SK-N-SH treated with all-trans-retinoic acid at 6 μM for 48 hours (cell line): ENCODE measurements around the gene LYST.

ENCODE experiments used
- ATAC-seq: fragments of 200-7000 bp; cut with Tn5 transposase; 3 replicates; pipeline ENCODE4 v1.9.1; 2020; ENCODE audit warnings: mild to moderate bottlenecking, moderate library complexity
- ARNTL ChIP-seq: fragments of 450-650 bp; formaldehyde crosslinking; IDR thresholded peaks from 2 replicates; pipeline ENCODE4 v1.5.0; 2020; ENCODE audit warnings: low read depth, mild to moderate bottlenecking, moderate library complexity, borderline replicate concordance
- BACH2 ChIP-seq: fragments of 250-450 bp; sonication (Bioruptor Pico); IDR thresholded peaks from 2 replicates; pipeline ENCODE4 v1.9.0; 2021; ENCODE audit warnings: mild to moderate bottlenecking, borderline replicate concordance
- CSDC2 ChIP-seq: fragments of 250-450 bp; sonication (Bioruptor Pico); IDR thresholded peaks from 2 replicates; pipeline ENCODE4 v1.5.0; 2020; ENCODE audit warnings: mild to moderate bottlenecking, moderate library complexity
- ESRRG ChIP-seq: fragments of 250-450 bp; sonication (Bioruptor Pico); IDR thresholded peaks from 2 replicates; pipeline ENCODE4 v1.6.1; 2021; ENCODE audit warnings: mild to moderate bottlenecking
- GLIS3 ChIP-seq: fragments of 250-450 bp; sonication (Bioruptor Pico); IDR thresholded peaks from 2 replicates; pipeline ENCODE4 v1.5.0; 2020; ENCODE audit warnings: mild to moderate bottlenecking, moderate library complexity
- ISL1 ChIP-seq: fragments of 250-450 bp; sonication (Bioruptor Pico); IDR thresholded peaks from 2 replicates; pipeline ENCODE4 v2.1.2; 2022; ENCODE audit warnings: mild to moderate bottlenecking, moderate library complexity
- OSR1 ChIP-seq: fragments of 250-450 bp; sonication (Bioruptor Pico); IDR thresholded peaks from 2 replicates; pipeline ENCODE4 v1.8.0; 2022; ENCODE audit warnings: moderate library complexity, mild to moderate bottlenecking, inconsistent platforms
- PPARA ChIP-seq: fragments of 250-450 bp; sonication (Bioruptor Pico); IDR thresholded peaks from 2 replicates; pipeline ENCODE4 v1.5.0; 2020; ENCODE audit warnings: mild to moderate bottlenecking, borderline replicate concordance
- RARB ChIP-seq: fragments of 250-450 bp; sonication (Bioruptor Pico); IDR thresholded peaks from 2 replicates; pipeline ENCODE4 v1.8.0; 2021; ENCODE audit warnings: mild to moderate bottlenecking, moderate library complexity
- SNAI2 ChIP-seq: fragments of 250-450 bp; sonication (Bioruptor Pico); IDR thresholded peaks from 2 replicates; pipeline ENCODE4 v1.5.0; 2020; ENCODE audit warnings: mild to moderate bottlenecking, moderate library complexity
- TCF4 ChIP-seq: fragments of 250-450 bp; sonication (Bioruptor Pico); IDR thresholded peaks from 2 replicates; pipeline ENCODE4 v1.8.0; 2021; ENCODE audit warnings: mild to moderate bottlenecking, moderate library complexity, borderline replicate concordance
- TSHZ2 ChIP-seq: fragments of 250-450 bp; sonication (Bioruptor Pico); IDR thresholded peaks from 2 replicates; pipeline ENCODE4 v1.5.0; 2020; ENCODE audit warnings: mild to moderate bottlenecking, moderate library complexity
- ZC3H10 ChIP-seq: fragments of 250-450 bp; sonication (Bioruptor Pico); IDR thresholded peaks from 2 replicates; pipeline ENCODE4 v1.5.1; 2021; ENCODE audit warnings: mild to moderate bottlenecking, moderate library complexity
- ZFP3 ChIP-seq: fragments of 250-450 bp; sonication (Bioruptor Pico); IDR thresholded peaks from 2 replicates; pipeline ENCODE4 v1.5.0; 2020; ENCODE audit warnings: mild to moderate bottlenecking, moderate library complexity
- ZNF565 ChIP-seq: fragments of 450-650 bp; formaldehyde crosslinking; conservative IDR thresholded peaks from 2 replicates; pipeline ENCODE4 v1.5.0; 2020; ENCODE audit warnings: low read depth, mild to moderate bottlenecking, moderate library complexity
- ZNF8 ChIP-seq: fragments of 450-650 bp; formaldehyde crosslinking; IDR thresholded peaks from 2 replicates; pipeline ENCODE4 v1.5.0; 2020; ENCODE audit warnings: mild to moderate bottlenecking, moderate library complexity
- TF ChIP-seq, protein P1 (sequence below): fragments of 250-450 bp; sonication (Bioruptor Pico); IDR thresholded peaks from 2 replicates; pipeline ENCODE4 v1.5.1; 2021; ENCODE audit warnings: mild to moderate bottlenecking, moderate library complexity
- TF ChIP-seq, protein P2 (sequence below): fragments of 250-450 bp; sonication (Bioruptor Pico); IDR thresholded peaks from 2 replicates; pipeline ENCODE4 v1.5.1; 2020; ENCODE audit warnings: low read depth, mild to moderate bottlenecking, moderate library complexity
- TF ChIP-seq, protein P3 (sequence below): fragments of 250-450 bp; sonication (Bioruptor Pico); IDR thresholded peaks from 2 replicates; pipeline ENCODE4 v1.8.0; 2020; ENCODE audit warnings: mild to moderate bottlenecking, moderate library complexity, borderline replicate concordance

The LYST gene

DNA sequence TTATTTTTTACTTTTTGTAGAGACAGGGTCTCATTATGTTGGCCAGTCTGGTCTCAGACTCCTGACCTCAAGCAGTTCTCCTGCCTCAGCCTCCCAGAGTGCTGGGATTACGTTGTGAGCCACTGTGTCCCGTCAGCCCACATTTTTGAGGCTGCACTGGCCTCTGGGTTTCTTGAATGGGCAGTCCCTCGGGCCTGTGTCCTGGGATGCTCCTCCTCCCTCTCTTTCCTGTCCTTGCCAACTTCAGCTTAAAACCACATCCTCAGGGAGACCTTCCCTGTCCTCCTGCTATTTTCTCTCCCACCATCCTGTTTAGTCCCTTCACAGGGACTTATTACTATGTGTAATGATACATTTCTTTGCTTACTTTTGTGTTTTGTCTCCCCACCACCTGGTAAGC, 31.4 kb upstream of the LYST start:
- TF ChIP-seq, protein P1, sequence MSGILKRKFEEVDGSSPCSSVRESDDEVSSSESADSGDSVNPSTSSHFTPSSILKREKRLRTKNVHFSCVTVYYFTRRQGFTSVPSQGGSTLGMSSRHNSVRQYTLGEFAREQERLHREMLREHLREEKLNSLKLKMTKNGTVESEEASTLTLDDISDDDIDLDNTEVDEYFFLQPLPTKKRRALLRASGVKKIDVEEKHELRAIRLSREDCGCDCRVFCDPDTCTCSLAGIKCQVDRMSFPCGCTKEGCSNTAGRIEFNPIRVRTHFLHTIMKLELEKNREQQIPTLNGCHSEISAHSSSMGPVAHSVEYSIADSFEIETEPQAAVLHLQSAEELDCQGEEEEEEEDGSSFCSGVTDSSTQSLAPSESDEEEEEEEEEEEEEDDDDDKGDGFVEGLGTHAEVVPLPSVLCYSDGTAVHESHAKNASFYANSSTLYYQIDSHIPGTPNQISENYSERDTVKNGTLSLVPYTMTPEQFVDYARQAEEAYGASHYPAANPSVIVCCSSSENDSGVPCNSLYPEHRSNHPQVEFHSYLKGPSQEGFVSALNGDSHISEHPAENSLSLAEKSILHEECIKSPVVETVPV, result no peak
- TF ChIP-seq TSHZ2 (CRISPR knock-in tag) (no peak), ARNTL (CRISPR knock-in tag) (no peak), ISL1 (CRISPR knock-in tag) (no peak), ZNF8 (CRISPR knock-in tag) (no peak), CSDC2 (CRISPR knock-in tag) (no peak), RARB (CRISPR knock-in tag) (no peak), ZC3H10 (CRISPR knock-in tag) (no peak), TCF4 (CRISPR knock-in tag) (no peak), OSR1 (CRISPR knock-in tag) (no peak), BACH2 (CRISPR knock-in tag) (no peak)
- TF ChIP-seq, protein P2, sequence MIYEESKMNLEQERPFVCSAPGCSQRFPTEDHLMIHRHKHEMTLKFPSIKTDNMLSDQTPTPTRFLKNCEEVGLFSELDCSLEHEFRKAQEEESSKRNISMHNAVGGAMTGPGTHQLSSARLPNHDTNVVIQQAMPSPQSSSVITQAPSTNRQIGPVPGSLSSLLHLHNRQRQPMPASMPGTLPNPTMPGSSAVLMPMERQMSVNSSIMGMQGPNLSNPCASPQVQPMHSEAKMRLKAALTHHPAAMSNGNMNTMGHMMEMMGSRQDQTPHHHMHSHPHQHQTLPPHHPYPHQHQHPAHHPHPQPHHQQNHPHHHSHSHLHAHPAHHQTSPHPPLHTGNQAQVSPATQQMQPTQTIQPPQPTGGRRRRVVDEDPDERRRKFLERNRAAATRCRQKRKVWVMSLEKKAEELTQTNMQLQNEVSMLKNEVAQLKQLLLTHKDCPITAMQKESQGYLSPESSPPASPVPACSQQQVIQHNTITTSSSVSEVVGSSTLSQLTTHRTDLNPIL, result no peak
- TF ChIP-seq, all 23 proteins: peak for 0
- peak; percentile 48 for ATAC-seq

DNA sequence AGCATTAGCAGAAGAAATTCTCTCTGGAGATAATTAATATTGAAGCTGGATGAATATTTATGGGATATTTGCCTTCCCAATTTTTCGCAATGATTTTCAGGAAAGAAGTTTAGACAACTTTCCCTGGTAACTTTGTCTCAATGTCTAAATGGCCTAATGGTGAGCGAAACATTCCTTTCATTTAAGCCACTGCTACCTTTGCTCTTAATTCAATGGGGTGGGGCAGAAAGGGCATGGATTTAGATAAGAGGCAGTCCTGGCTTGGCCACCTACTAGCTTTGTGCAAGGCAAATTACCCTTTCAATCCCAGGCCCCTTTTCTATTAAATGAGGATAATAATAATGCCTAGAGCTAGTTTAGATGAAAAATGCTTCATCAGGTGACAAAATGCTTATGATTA, 27.1 kb upstream of the LYST start:
- ATAC-seq, result no peak
- TF ChIP-seq ISL1 (CRISPR knock-in tag) (no peak), PPARA (CRISPR knock-in tag) (no peak), ESRRG (no peak), GLIS3 (CRISPR knock-in tag) (no peak), ARNTL (CRISPR knock-in tag) (no peak), ZFP3 (CRISPR knock-in tag) (no peak), SNAI2 (CRISPR knock-in tag) (no peak)
- TF ChIP-seq, protein P3, sequence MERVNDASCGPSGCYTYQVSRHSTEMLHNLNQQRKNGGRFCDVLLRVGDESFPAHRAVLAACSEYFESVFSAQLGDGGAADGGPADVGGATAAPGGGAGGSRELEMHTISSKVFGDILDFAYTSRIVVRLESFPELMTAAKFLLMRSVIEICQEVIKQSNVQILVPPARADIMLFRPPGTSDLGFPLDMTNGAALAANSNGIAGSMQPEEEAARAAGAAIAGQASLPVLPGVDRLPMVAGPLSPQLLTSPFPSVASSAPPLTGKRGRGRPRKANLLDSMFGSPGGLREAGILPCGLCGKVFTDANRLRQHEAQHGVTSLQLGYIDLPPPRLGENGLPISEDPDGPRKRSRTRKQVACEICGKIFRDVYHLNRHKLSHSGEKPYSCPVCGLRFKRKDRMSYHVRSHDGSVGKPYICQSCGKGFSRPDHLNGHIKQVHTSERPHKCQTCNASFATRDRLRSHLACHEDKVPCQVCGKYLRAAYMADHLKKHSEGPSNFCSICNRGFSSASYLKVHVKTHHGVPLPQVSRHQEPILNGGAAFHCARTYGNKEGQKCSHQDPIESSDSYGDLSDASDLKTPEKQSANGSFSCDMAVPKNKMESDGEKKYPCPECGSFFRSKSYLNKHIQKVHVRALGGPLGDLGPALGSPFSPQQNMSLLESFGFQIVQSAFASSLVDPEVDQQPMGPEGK (CRISPR knock-in tag), result no peak
- TF ChIP-seq, protein P2, result no peak

DNA sequence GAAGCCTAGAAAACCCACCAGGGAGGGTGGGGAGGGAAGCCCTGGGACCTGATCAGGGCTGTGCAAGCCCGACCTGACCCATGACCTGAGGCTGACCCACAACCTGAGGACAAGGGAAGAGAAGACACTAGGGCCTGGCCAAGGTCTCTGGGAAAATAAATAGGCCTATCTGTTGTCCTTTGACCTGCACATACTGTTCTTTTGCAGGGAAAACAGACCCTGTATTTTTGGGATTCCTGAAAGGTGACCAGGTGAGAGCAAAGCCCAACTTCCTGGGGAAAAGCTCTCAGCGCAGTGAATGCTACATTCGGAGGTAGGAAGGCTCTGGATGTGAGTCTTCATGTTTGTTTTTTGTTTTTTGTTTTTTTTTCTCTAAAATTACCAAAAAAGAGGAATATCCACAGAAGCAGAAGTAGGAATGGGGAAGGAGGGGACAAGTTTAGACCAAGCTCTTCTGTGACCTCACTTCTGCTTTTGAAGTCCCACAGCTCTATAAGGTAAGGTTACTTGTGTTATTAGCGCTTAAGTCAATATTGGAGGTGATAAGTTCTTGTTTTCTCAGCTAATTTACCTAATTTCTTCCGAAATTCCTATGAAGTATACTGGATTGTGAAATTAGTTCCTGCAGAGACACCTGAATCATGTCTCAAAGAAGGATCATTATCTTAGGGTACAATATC, 26.2 kb upstream of the LYST start:
- ATAC-seq, result no peak
- TF ChIP-seq BACH2 (CRISPR knock-in tag), result no peak
- no peak for TF ChIP-seq TCF4 (CRISPR knock-in tag)
- TF ChIP-seq GLIS3 (CRISPR knock-in tag), result no peak
- TF ChIP-seq, protein P1, result no peak
- no peak for TF ChIP-seq ZNF565
- TF ChIP-seq OSR1 (CRISPR knock-in tag), result no peak
- no peak for TF ChIP-seq ZNF8 (CRISPR knock-in tag)
